HepG2 (cell line): Measurements from ENCODE around the gene PRPS1L1. TPM values are rescaled to one million over a fixed set of nuclear protein-coding genes. Genes with fewer than 3 reads are reported as not detected.

Experiments
- ATAC-seq: fragments of 200-7000 bp; cut with Tn5 transposase; 3 replicates; pipeline ENCODE4 v1.9.1; 2020; ENCODE audit warnings: mild to moderate bottlenecking, moderate library complexity
- BruUV-seq: library from RNA; stranded (reverse); fragments of 400-500 nt; replicated peaks from 2 replicates; lab custom pipeline; 2021; lab: Mats Ljungman, UMichigan
- CTCF ChIA-PET: fragments of 300-600 bp; formaldehyde crosslinking; extraction: SDS; loops from one replicate; lab custom pipeline; 2021; ENCODE audit warnings: low total read pairs, inconsistent platforms, low intra/inter-chr PET ratio; lab: Yijun Ruan, JAX
- POLR2A ChIA-PET: fragments of 350-600 bp; sonication (Branson Sonifier 250); formaldehyde crosslinking; loops from one replicate; lab custom pipeline; 2020; ENCODE audit warnings: antibody characterized with exemption, inconsistent platforms; lab: Yijun Ruan, JAX
- DNase-seq: peaks from one replicate; pipeline ENCODE4 v3.0.0-alpha.2; 2015; ENCODE audit warnings: low spot score
- FAIRE-seq: peaks from 3 replicates; lab custom pipeline; 2011; peaks lifted over from hg19 to GRCh38; lab: Jason Lieb, UNC
- H2AFZ ChIP-seq: one replicate; pipeline ENCODE4 v1.6.1; 2011; ENCODE audit warnings: low read length, inconsistent platforms
- H3K27ac ChIP-seq: fragments of 300-600 bp; 3 replicates; pipeline ENCODE4 v1.8.0; 2011; ENCODE audit warnings: mixed run types, mild to moderate bottlenecking, mixed read lengths, low read length, inconsistent platforms; ENCODE audit not compliant: insufficient read depth; ENCODE audit errors: extremely low read length
- H3K27me3 ChIP-seq, 2 experiments: fragments of 200-600 bp in 1 of 2; 2 replicates in 1 of 2; 3 replicates in 1 of 2; pipeline versions ENCODE4 v1.6.0 to v1.8.0; 2011; ENCODE audit warnings: low read length in 2 of 2, mild to moderate bottlenecking in 2 of 2, moderate library complexity in 2 of 2, inconsistent platforms in 1 of 2; ENCODE audit not compliant: insufficient read depth in 2 of 2, control insufficient read depth in 1 of 2
- H3K36me3 ChIP-seq, 2 experiments: fragments of 200-600 bp in 1 of 2; replicated peaks in 1 of 2; 2 replicates in 1 of 2; 3 replicates in 1 of 2; pipeline versions ENCODE4 v1.5.1 to v1.8.0; 2011; ENCODE audit warnings: low read length in 2 of 2, inconsistent platforms in 1 of 2; ENCODE audit not compliant: insufficient read depth in 2 of 2, control insufficient read depth in 1 of 2
- H3K4me1 ChIP-seq: 2 replicates; pipeline ENCODE4 v1.5.1; 2012; ENCODE audit warnings: low read length, inconsistent platforms; ENCODE audit not compliant: insufficient read depth
- H3K4me2 ChIP-seq: 2 replicates; pipeline ENCODE4 v1.6.0; 2011; ENCODE audit warnings: low read depth, low read length, inconsistent platforms
- H3K4me3 ChIP-seq, 3 experiments: fragments of 200-600 bp in 1 of 3; sonication (generic), shearing (Covaris generic) in 1 of 3; replicated peaks in 1 of 3; 2 replicates each; pipeline ENCODE4 v1.5.1; 2011 to 2016; ENCODE audit warnings: low read length in 3 of 3, inconsistent platforms in 2 of 3, low read depth in 2 of 3, mild to moderate bottlenecking in 2 of 3, control low read depth in 1 of 3, mixed read lengths in 1 of 3; ENCODE audit not compliant: insufficient read depth in 1 of 3
- H3K79me2 ChIP-seq: one replicate; pipeline ENCODE4 v1.6.1; 2011; ENCODE audit warnings: low read length, inconsistent platforms; ENCODE audit not compliant: insufficient read depth
- H3K9ac ChIP-seq: 2 replicates; pipeline ENCODE4 v1.6.0; 2011; ENCODE audit warnings: mild to moderate bottlenecking, low read depth, low read length, inconsistent platforms; ENCODE audit not compliant: insufficient read depth
- H3K9me3 ChIP-seq: 2 replicates; pipeline ENCODE4 v1.5.1; 2012; ENCODE audit warnings: mild to moderate bottlenecking, low read length
- H4K20me1 ChIP-seq: 2 replicates; pipeline ENCODE4 v1.6.0; 2011; ENCODE audit warnings: inconsistent platforms, mild to moderate bottlenecking, low read length, moderate library complexity; ENCODE audit not compliant: insufficient read depth
- ARHGAP35 ChIP-seq: sonication (generic); formaldehyde crosslinking; IDR thresholded peaks from 2 replicates; pipeline ENCODE4 v1.9.0; 2022; ENCODE audit warnings: mild to moderate bottlenecking, inconsistent platforms, moderate library complexity, missing genetic modification reagents, borderline replicate concordance
- ATF6 ChIP-seq: sonication (generic); formaldehyde crosslinking; conservative IDR thresholded peaks from 2 replicates; pipeline ENCODE4 v1.4.0; 2020; ENCODE audit warnings: missing genetic modification reagents
- ATF7 ChIP-seq, 2 experiments: fragments of 450-650 bp in 1 of 2; sonication (generic) in 1 of 2; formaldehyde crosslinking in 1 of 2; IDR thresholded peaks; 2 replicates each; pipeline versions ENCODE4 v1.4.0 to v1.6.1; 2016 to 2020; ENCODE audit warnings: antibody characterized with exemption in 1 of 2, mild to moderate bottlenecking in 1 of 2, missing genetic modification reagents in 1 of 2
- CREB1 ChIP-seq, 2 experiments: fragments of 450-650 bp in 1 of 2; IDR thresholded peaks; 2 replicates each; pipeline ENCODE4 v1.6.1; 2016 to 2017; ENCODE audit warnings: control low read depth in 1 of 2, mild to moderate bottlenecking in 1 of 2, missing compliant biosample characterization in 1 of 2, missing genetic modification characterization in 1 of 2
- CSRNP1 ChIP-seq: sonication (generic); formaldehyde crosslinking; IDR thresholded peaks from 2 replicates; pipeline ENCODE4 v1.8.1; 2023; ENCODE audit warnings: mild to moderate bottlenecking, missing genetic modification reagents
- DMAP1 ChIP-seq: IDR thresholded peaks from 2 replicates; pipeline ENCODE4 v1.6.1; 2016
- FOXA3 ChIP-seq: IDR thresholded peaks from 2 replicates; pipeline ENCODE4 v1.6.1; 2016; ENCODE audit warnings: missing genetic modification reagents, missing compliant biosample characterization
- HINFP ChIP-seq: sonication (generic); formaldehyde crosslinking; IDR thresholded peaks from 2 replicates; pipeline ENCODE4 v1.4.0; 2020; ENCODE audit warnings: low read depth, mild to moderate bottlenecking, missing genetic modification reagents
- KAT7 ChIP-seq: IDR thresholded peaks from 2 replicates; pipeline ENCODE4 v1.6.1; 2018; ENCODE audit warnings: borderline replicate concordance, missing compliant biosample characterization
- MYNN ChIP-seq: sonication (generic); formaldehyde crosslinking; IDR thresholded peaks from 2 replicates; pipeline ENCODE4 v1.4.0; 2020; ENCODE audit warnings: mild to moderate bottlenecking, low read depth, missing genetic modification reagents
- NBN ChIP-seq: fragments of 450-650 bp; conservative IDR thresholded peaks from 2 replicates; pipeline ENCODE4 v1.6.1; 2017
- RARA ChIP-seq: IDR thresholded peaks from 2 replicates; pipeline ENCODE4 v1.6.1; 2016; ENCODE audit warnings: missing genetic modification reagents, missing compliant biosample characterization
- STAG1 ChIP-seq: sonication (generic); formaldehyde crosslinking; IDR thresholded peaks from 2 replicates; pipeline ENCODE4 v1.4.0; 2020; ENCODE audit warnings: missing genetic modification reagents
- ZNF18 ChIP-seq: sonication (generic); formaldehyde crosslinking; IDR thresholded peaks from 2 replicates; pipeline ENCODE4 v1.8.0; 2022; ENCODE audit warnings: mild to moderate bottlenecking, missing genetic modification reagents; ENCODE audit not compliant: insufficient replicate concordance
- ZNF430 ChIP-seq: sonication (generic); formaldehyde crosslinking; IDR thresholded peaks from 2 replicates; pipeline ENCODE4 v1.9.0; 2021; ENCODE audit warnings: mild to moderate bottlenecking, missing genetic modification reagents
- ZSCAN12 ChIP-seq: sonication (generic); formaldehyde crosslinking; IDR thresholded peaks from 2 replicates; pipeline ENCODE4 v1.9.0; 2021; ENCODE audit warnings: mild to moderate bottlenecking, missing genetic modification reagents
- WGBS: methylation state at CpG from one replicate; pipeline ENCODE4 v1.1.6; 2017; ENCODE audit warnings: low lambda C conversion rate; 5-methylcytosine and 5-hydroxymethylcytosine counted together
- in situ Hi-C: cut with HindIII; loops from 2 replicates; pipeline ENCODE4 v1.10.0; 2017; ENCODE audit warnings: low pct_unique_long_range_greater_than_20kb; ENCODE audit not compliant: extremely low pct_ligation_motif_present
- intact Hi-C: fragments of 100-400 bp; cut with micrococcal nuclease; formaldehyde crosslinking; loops from one replicate; pipeline ENCODE4 v1.10.0; 2022; ENCODE audit not compliant: unreplicated experiment
- polyA plus RNA-seq, 8 experiments: library from polyadenylated mRNA; depleted of rRNA in 3 of 8; stranded (reverse) in 7 of 8; unstranded in 1 of 8; fragments of >200 nt; fragmentation: Illumina TruSeq in 4 of 8; extraction: Trizol in 4 of 8; gene quantifications; 2 replicates each; pipeline versions ENCODE4 v1.2.1 to v1.2.3, GENCODE V29; 2011 to 2016; ENCODE audit warnings: low read depth in 4 of 8, missing spikeins in 1 of 8, mixed read lengths in 1 of 8; ENCODE audit not compliant: insufficient read depth in 1 of 8
- total RNA-seq, 5 experiments: library from RNA; depleted of rRNA; stranded (reverse); fragments of >200 nt; fragmentation: Illumina TruSeq; extraction: Trizol; gene quantifications; 2 replicates each; pipeline ENCODE4 v1.2.3, GENCODE V29; 2016; ENCODE audit warnings: low read depth in 1 of 5

The PRPS1L1 gene
- total and polyA plus RNA-seq, 2 of the 13 experiments (the other 11 are each of a cell fraction or from before 2014, with no cell fraction given) = not detected

GRCh38 chr7:18064242-18064838 lies 36.7 kb upstream of the PRPS1L1 start:
- 7% methylated on average over 6 of the region's 6 CpGs for WGBS
- Histone ChIP-seq H4K20me1 (no peaks in the 10 kb centered on the region), H2AFZ (no peak overlapping the region), H3K9ac (no peak overlapping the region), H3K27me3 (no peaks in the 10 kb centered on the region), H3K79me2 (no peaks in the 10 kb centered on the region), H3K4me2 (no peak overlapping the region), H3K36me3 (no peaks in the 10 kb centered on the region), H3K4me1 (no peaks in the 10 kb centered on the region), H3K4me3 (no peak overlapping the region), H3K9me3 (no peaks in the 10 kb centered on the region), H3K27ac (no peak overlapping the region)
- in situ Hi-C loops = no loop called here
- DNase-seq (peak; percentile 15), ATAC-seq (peak; percentile 66), FAIRE-seq (no peak)
- no TSS peak for BruUV-seq
- CTCF ChIA-PET = no interaction called here
- intact Hi-C loops = loop anchor here (5.0 to 10.0 kb wide), 2 partner anchors 260 to 283 kb away; no protein-coding TSS in a partner anchor
- POLR2A ChIA-PET = no interaction called here
- TF ChIP-seq MYNN (CRISPR knock-in tag) = no peak
- TF ChIP-seq HINFP = no peak
- TF ChIP-seq RARA = no peak
- TF ChIP-seq DMAP1 = no peak
- TF ChIP-seq CREB1 (IDR thresholded peaks at IDR 0.05) = peak; percentile 68
- no peak for TF ChIP-seq CREB1 (CRISPR knock-in tag; IDR thresholded peaks at IDR 0.05)
- no peak for TF ChIP-seq KAT7 (CRISPR knock-in tag)
- no peak for TF ChIP-seq CSRNP1
- peak; percentile 95 for TF ChIP-seq ATF7 (IDR thresholded peaks at IDR 0.05)
- no peak for TF ChIP-seq ATF7 (CRISPR knock-in tag; IDR thresholded peaks at IDR 0.05)
- TF ChIP-seq ARHGAP35 (CRISPR knock-in tag) = no peak
- no peak for TF ChIP-seq ZNF430 (CRISPR knock-in tag)
- TF ChIP-seq NBN = no peak
- TF ChIP-seq ZNF18 = no peak
- no peak for TF ChIP-seq FOXA3 (CRISPR knock-in tag)
- no peak for TF ChIP-seq ZSCAN12 (CRISPR knock-in tag)
- TF ChIP-seq ATF6 = no peak
- TF ChIP-seq STAG1 (CRISPR knock-in tag) = peak; percentile 34
